HEK293 (cell line): Measurements from ENCODE around the gene UBE2G1.
A peak's percentile ranks its signal among the peaks of the same experiment; 100 is the strongest.

Experiments
- CTCF ChIA-PET: fragments of 350-600 bp; formaldehyde crosslinking; extraction: SDS; loops from one replicate; lab custom pipeline; 2021; ENCODE audit warnings: antibody characterized with exemption; lab: Yijun Ruan, JAX
- POLR2A ChIA-PET: fragments of 300-600 bp; formaldehyde crosslinking; extraction: SDS; loops from one replicate; lab custom pipeline; 2020; ENCODE audit warnings: antibody characterized with exemption, inconsistent platforms; lab: Yijun Ruan, JAX
- H3K27ac ChIP-seq: fragments of 200-500 bp; sonication (Bioruptor generic); 2 replicates; pipeline ENCODE4 v1.5.1; 2014; ENCODE audit warnings: low read depth, low read length, control low read depth, inconsistent platforms; ENCODE audit errors: extremely low read depth
- H3K36me3 ChIP-seq, 2 experiments: fragments of 200-500 bp in 1 of 2; sonication (Bioruptor generic) in 1 of 2; 1 replicate in 1 of 2; 2 replicates in 1 of 2; pipeline ENCODE4 v1.5.1; 2014 to 2017; ENCODE audit warnings: inconsistent platforms in 2 of 2, low read length in 2 of 2; ENCODE audit not compliant: control insufficient read depth in 2 of 2, insufficient read depth in 1 of 2
- H3K4me1 ChIP-seq: fragments of 200-500 bp; sonication (Bioruptor generic); 2 replicates; pipeline ENCODE4 v1.5.1; 2014; ENCODE audit warnings: mild to moderate bottlenecking, low read length, inconsistent platforms; ENCODE audit not compliant: control insufficient read depth, insufficient read depth
- H3K4me3 ChIP-seq: 2 replicates; pipeline ENCODE4 v1.5.1; 2011; ENCODE audit warnings: low read depth, mild to moderate bottlenecking, control low read depth, low read length, moderate library complexity
- H3K9me3 ChIP-seq: fragments of 200-500 bp; sonication (Bioruptor generic); 2 replicates; pipeline ENCODE4 v1.5.1; 2014; ENCODE audit warnings: low read depth, low read length, inconsistent platforms; ENCODE audit not compliant: control insufficient read depth, insufficient read depth
- ATF2 ChIP-seq: fragments of 450-650 bp; formaldehyde crosslinking; IDR thresholded peaks from 2 replicates; pipeline ENCODE4 v1.5.1; 2016; ENCODE audit warnings: missing biosample characterization, missing genetic modification characterization, low read depth
- FEZF1 ChIP-seq: fragments of 450-650 bp; formaldehyde crosslinking; IDR thresholded peaks from 2 replicates; pipeline ENCODE4 v1.5.1; 2016; ENCODE audit warnings: missing biosample characterization, missing genetic modification characterization
- KLF1 ChIP-seq: fragments of 450-650 bp; formaldehyde crosslinking; IDR thresholded peaks from 2 replicates; pipeline ENCODE4 v1.5.1; 2016; ENCODE audit warnings: missing biosample characterization, missing genetic modification characterization
- PRDM2 ChIP-seq: fragments of 450-650 bp; formaldehyde crosslinking; IDR thresholded peaks from 2 replicates; pipeline ENCODE4 v1.5.1; 2016; ENCODE audit warnings: missing biosample characterization, missing genetic modification characterization, borderline replicate concordance
- ZBTB44 ChIP-seq: fragments of 450-650 bp; IDR thresholded peaks from 2 replicates; pipeline ENCODE4 v1.5.1; 2018; ENCODE audit warnings: missing biosample characterization, mild to moderate bottlenecking, missing genetic modification characterization
- ZFHX2 ChIP-seq: fragments of 450-650 bp; formaldehyde crosslinking; conservative IDR thresholded peaks from 2 replicates; pipeline ENCODE4 v1.5.1; 2016; ENCODE audit warnings: missing biosample characterization, missing genetic modification characterization
- ZNF10 ChIP-seq: fragments of 450-650 bp; formaldehyde crosslinking; IDR thresholded peaks from 2 replicates; pipeline ENCODE4 v1.5.1; 2017; ENCODE audit warnings: missing biosample characterization, missing genetic modification characterization
- ZNF169 ChIP-seq: fragments of 450-650 bp; formaldehyde crosslinking; IDR thresholded peaks from 2 replicates; pipeline ENCODE4 v1.5.1; 2016; ENCODE audit warnings: missing biosample characterization, missing genetic modification characterization
- ZNF19 ChIP-seq: fragments of 450-650 bp; formaldehyde crosslinking; IDR thresholded peaks from 2 replicates; pipeline ENCODE4; 2016; ENCODE audit warnings: missing biosample characterization, missing genetic modification characterization, low read depth
- ZNF280D ChIP-seq: fragments of 450-650 bp; formaldehyde crosslinking; IDR thresholded peaks from 2 replicates; pipeline ENCODE4 v1.5.1; 2016; ENCODE audit warnings: missing biosample characterization, missing genetic modification characterization
- ZNF311 ChIP-seq: fragments of 450-650 bp; formaldehyde crosslinking; IDR thresholded peaks from 2 replicates; pipeline ENCODE4 v1.5.1; 2017; ENCODE audit warnings: missing biosample characterization, missing genetic modification characterization, borderline replicate concordance
- ZNF426 ChIP-seq: fragments of 450-650 bp; formaldehyde crosslinking; IDR thresholded peaks from 2 replicates; pipeline ENCODE4 v1.5.1; 2017; ENCODE audit warnings: missing biosample characterization, missing genetic modification characterization, mild to moderate bottlenecking, inconsistent platforms, moderate library complexity
- ZNF449 ChIP-seq: fragments of 450-650 bp; formaldehyde crosslinking; IDR thresholded peaks from 2 replicates; pipeline ENCODE4 v1.5.1; 2017; ENCODE audit warnings: missing biosample characterization, mild to moderate bottlenecking, missing genetic modification characterization, moderate library complexity
- ZNF473 ChIP-seq: fragments of 450-650 bp; formaldehyde crosslinking; IDR thresholded peaks from 2 replicates; pipeline ENCODE4 v1.5.1; 2017; ENCODE audit warnings: missing biosample characterization, missing genetic modification characterization
- ZNF596 ChIP-seq: fragments of 450-650 bp; IDR thresholded peaks from 2 replicates; pipeline ENCODE4 v1.5.0; 2018; ENCODE audit warnings: missing biosample characterization, mild to moderate bottlenecking, missing genetic modification characterization, moderate library complexity
- ZNF621 ChIP-seq: fragments of 450-650 bp; formaldehyde crosslinking; IDR thresholded peaks from 2 replicates; pipeline ENCODE4 v1.5.1; 2017; ENCODE audit warnings: missing biosample characterization, missing genetic modification characterization
- ZNF664 ChIP-seq: fragments of 450-650 bp; formaldehyde crosslinking; IDR thresholded peaks from 2 replicates; pipeline ENCODE4 v1.5.1; 2016; ENCODE audit warnings: missing biosample characterization, missing genetic modification characterization
- ZNF701 ChIP-seq: fragments of 450-650 bp; formaldehyde crosslinking; IDR thresholded peaks from 2 replicates; pipeline ENCODE4 v1.5.1; 2016; ENCODE audit warnings: missing biosample characterization, missing genetic modification characterization
- ZNF707 ChIP-seq: fragments of 450-650 bp; formaldehyde crosslinking; IDR thresholded peaks from 2 replicates; pipeline ENCODE4 v1.5.1; 2016; ENCODE audit warnings: missing biosample characterization, missing genetic modification characterization
- ZNF747 ChIP-seq: fragments of 450-650 bp; formaldehyde crosslinking; IDR thresholded peaks from 2 replicates; pipeline ENCODE4 v1.5.1; 2016; ENCODE audit warnings: missing biosample characterization, missing genetic modification characterization
- ZSCAN18 ChIP-seq: fragments of 450-650 bp; formaldehyde crosslinking; IDR thresholded peaks from 2 replicates; pipeline ENCODE4 v1.5.1; 2016; ENCODE audit warnings: missing biosample characterization, missing genetic modification characterization

UBE2G1 gene

GRCh38 chr17:4263282-4264215, 102.9 kb downstream of the UBE2G1 start, which contains the start of gene ANKFY1:
TSS of gene ANKFY1 (minus strand) at chr17:4263979. CDS start at chr17:4263941, 38 bp downstream.
- ChIA-PET POLR2A (interaction anchor here (0.5 to 2.0 kb wide), 9 partner anchors 9 to 233 kb away, joined by 3 to 9 read pairs (median 4); partner anchors contain the start of genes CYB5D2, UBE2G1 and ZZEF1), CTCF (interaction anchor here (0.6 to 7.2 kb wide), 7 partner anchors 15 to 150 kb away, joined by 3 to 76 read pairs (median 3); no protein-coding TSS in a partner anchor)
- peaks cover 9 to 41% of the 10 kb centered on the region in 2 experiments for H3K36me3 ChIP-seq
- H3K27ac ChIP-seq: peak within 1 kb of the TSS; percentile 89
- H3K9me3 ChIP-seq: no peaks in the 10 kb centered on the region
- H3K4me1 ChIP-seq: peaks cover 4% of the 10 kb centered on the region; the same call in 1 of the 2 replicates
- peak within 1 kb of the TSS; percentile 94 for H3K4me3 ChIP-seq
- TF ChIP-seq ZNF707 (tag by site-specific recombination): no peak
- TF ChIP-seq ZNF747 (tag by site-specific recombination): no peak
- no peak for TF ChIP-seq ZNF280D
- TF ChIP-seq PRDM2 (tag by site-specific recombination): no peak
- no peak for TF ChIP-seq ZNF449 (tag by site-specific recombination)
- no peak for TF ChIP-seq ZSCAN18 (tag by site-specific recombination)
- TF ChIP-seq FEZF1 (tag by site-specific recombination): 0 out of 2 replicates have a peak, but pooled peaks have one; percentile 10
- no peak for TF ChIP-seq ZNF621 (tag by site-specific recombination)
- no peak for TF ChIP-seq ZNF596 (tag by site-specific recombination)
- TF ChIP-seq ZNF311 (tag by site-specific recombination): no peak
- no peak for TF ChIP-seq ZNF19
- TF ChIP-seq ATF2 (tag by site-specific recombination): no peak
- TF ChIP-seq ZFHX2 (tag by site-specific recombination): peak; percentile 77
- TF ChIP-seq ZNF169 (tag by site-specific recombination): no peak
- no peak for TF ChIP-seq ZNF10
- TF ChIP-seq ZBTB44 (tag by site-specific recombination): no peak
- no peak for TF ChIP-seq ZNF701 (tag by site-specific recombination)
- no peak for TF ChIP-seq ZNF664
- TF ChIP-seq ZNF426 (tag by site-specific recombination): no peak
- peak; percentile 35; the same call in 1 of the 2 replicates for TF ChIP-seq KLF1 (tag by site-specific recombination)
- no peak for TF ChIP-seq ZNF473
